ENCODE data around the gene MTMR8. TPM values are rescaled to one million over a fixed set of nuclear protein-coding genes. Genes with fewer than 3 reads are reported as not detected.
A peak's percentile ranks its signal among the peaks of the same experiment; 100 is the strongest.
"Not testable (repeated sequence)": the region's sequence is repeated elsewhere in the genome, so short reads cannot be mapped to it uniquely, and the experiment has no call there.

MTMR8 gene
- polyA plus RNA-seq (ENCODE audit: insufficient read length in 4 of 4) = 1 to 10 TPM; 1.5 to 2.3 (median 1.9) TPM

- DNase-seq (ENCODE audit: low read depth in 4 of 4, low spot score in 3 of 4) = peak; percentile 28 to 53 (median 43)
Observed at GRCh38 chrX:64394874-64395567, at the start of gene MTMR8. Gene MTMR8, minus strand, starts transcription at chrX:64395452. Its CDS starts 89 bp downstream, at chrX:64395363.

GRCh38 chrX:64439551-64439950, 44.3 kb upstream of the MTMR8 start:
- no peak for DNase-seq (ENCODE audit: low read depth in 4 of 4, low spot score in 3 of 4)

- no peak for DNase-seq (ENCODE audit: low read depth in 4 of 4, low spot score in 3 of 4)
Observed at GRCh38 chrX:64437665-64438064, 42.4 kb upstream of the MTMR8 start.

- no peak for DNase-seq (ENCODE audit: low read depth in 4 of 4, low spot score in 3 of 4)
Observed at GRCh38 chrX:64437218-64437617, 42.0 kb upstream of the MTMR8 start.

GRCh38 chrX:64428371-64428770, 33.1 kb upstream of the MTMR8 start:
- no peak for DNase-seq (ENCODE audit: low read depth in 4 of 4, low spot score in 3 of 4)

- DNase-seq (ENCODE audit: low read depth in 4 of 4, low spot score in 3 of 4) = no peak
Observed at GRCh38 chrX:64427787-64428186, 32.5 kb upstream of the MTMR8 start.

GRCh38 chrX:64427281-64427680, 32.0 kb upstream of the MTMR8 start:
- no peak for DNase-seq (ENCODE audit: low read depth in 4 of 4, low spot score in 3 of 4)

- DNase-seq (ENCODE audit: low read depth in 4 of 4, low spot score in 3 of 4) = not testable (repeated sequence)
Observed at GRCh38 chrX:64409730-64410129, 14.5 kb upstream of the MTMR8 start.

- no peak for DNase-seq (ENCODE audit: low read depth in 4 of 4, low spot score in 3 of 4)
Observed at GRCh38 chrX:64398088-64398487, 2.8 kb upstream of the MTMR8 start.

- DNase-seq (ENCODE audit: low read depth in 4 of 4, low spot score in 3 of 4) = no peak
Observed at GRCh38 chrX:64395568-64395929, 297 bp upstream of the MTMR8 start.

GRCh38 chrX:64394059-64394873, 986 bp downstream of the MTMR8 start:
- DNase-seq (ENCODE audit: low read depth in 4 of 4, low spot score in 3 of 4) = no peak

GRCh38 chrX:64389489-64389888, 5.8 kb downstream of the MTMR8 start:
- no peak for DNase-seq (ENCODE audit: low read depth in 4 of 4, low spot score in 3 of 4)

GRCh38 chrX:64380789-64381188, 14.5 kb downstream of the MTMR8 start:
- DNase-seq (ENCODE audit: low read depth in 4 of 4, low spot score in 3 of 4) = not testable (repeated sequence)

GRCh38 chrX:64379924-64380323, 15.3 kb downstream of the MTMR8 start:
- DNase-seq (ENCODE audit: low read depth in 4 of 4, low spot score in 3 of 4) = no peak

GRCh38 chrX:64377753-64378152, 17.5 kb downstream of the MTMR8 start:
- no peak for DNase-seq (ENCODE audit: low read depth in 4 of 4, low spot score in 3 of 4)

GRCh38 chrX:64352081-64352480, 43.2 kb downstream of the MTMR8 start:
- DNase-seq (ENCODE audit: low read depth in 4 of 4, low spot score in 3 of 4) = no peak

- no peak for DNase-seq (ENCODE audit: low read depth in 4 of 4, low spot score in 3 of 4)
Observed at GRCh38 chrX:64350521-64350920, 44.7 kb downstream of the MTMR8 start.

- DNase-seq (ENCODE audit: low read depth in 4 of 4, low spot score in 3 of 4) = no peak
Observed at GRCh38 chrX:64350047-64350446, 45.2 kb downstream of the MTMR8 start.

GRCh38 chrX:64342811-64343210, 52.4 kb downstream of the MTMR8 start:
- DNase-seq (ENCODE audit: low read depth in 4 of 4, low spot score in 3 of 4) = no peak

- no peak for DNase-seq (ENCODE audit: low read depth in 4 of 4, low spot score in 3 of 4)
Observed at GRCh38 chrX:64338296-64338695, 57.0 kb downstream of the MTMR8 start.

GRCh38 chrX:64334467-64334866, 60.8 kb downstream of the MTMR8 start:
- DNase-seq (ENCODE audit: low read depth in 4 of 4, low spot score in 3 of 4) = no peak

- DNase-seq (ENCODE audit: low read depth in 4 of 4, low spot score in 3 of 4) = no peak
Observed at GRCh38 chrX:64330284-64330683, 65.0 kb downstream of the MTMR8 start.

All from right renal pelvis (tissue), 4 donors.